Fibroblast of the aortic adventitia (primary cell): ENCODE measurements around the gene CAMKK2. TPM values are rescaled to one million over a fixed set of nuclear protein-coding genes. Genes with fewer than 3 reads are reported as not detected.

ENCODE experiments used
- DNase-seq: peaks from one replicate; pipeline ENCODE4 v3.0.0-alpha.2; 2010; ENCODE audit warnings: low read depth
- H3K4me3 ChIP-seq: 2 replicates; pipeline ENCODE4 v1.5.1; 2011; ENCODE audit warnings: low read depth, mild to moderate bottlenecking, control low read depth, low read length, moderate library complexity
- CTCF ChIP-seq: IDR thresholded peaks from 2 replicates; pipeline ENCODE4 v1.5.1; 2011; ENCODE audit warnings: mild to moderate bottlenecking, low read length, control low read depth, inconsistent platforms; ENCODE audit not compliant: insufficient read depth
- total RNA-seq: library from RNA; depleted of rRNA; stranded (reverse); fragments of >200 nt; gene quantifications from 2 replicates; pipeline ENCODE4 v1.2.3, GENCODE V29; 2012; ENCODE audit warnings: low replicate concordance

Gene CAMKK2
- total RNA-seq, 1 donor, result 23.8 TPM

DNA sequence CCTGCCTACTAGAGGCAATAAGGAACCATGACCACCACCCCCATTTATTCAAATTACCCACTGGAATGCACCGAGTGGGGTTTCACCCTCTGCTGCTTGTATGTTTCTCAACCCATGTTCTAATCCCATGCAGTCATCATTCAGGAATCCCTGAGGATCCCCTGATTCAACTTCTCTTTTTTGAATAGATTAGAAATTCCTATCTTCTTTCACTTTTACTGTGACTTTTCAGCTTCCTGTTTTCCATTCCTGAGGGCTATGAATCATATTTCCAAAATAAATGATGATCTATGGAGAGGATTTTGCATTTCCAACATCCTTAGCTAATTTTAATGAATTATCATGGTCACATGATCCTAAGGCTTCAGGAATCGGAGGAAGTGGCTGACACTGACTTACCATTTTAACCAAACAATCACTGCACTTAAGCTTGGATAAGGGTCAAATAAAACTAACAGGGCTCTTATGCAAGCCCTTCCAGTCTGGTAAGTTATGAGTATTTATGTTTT, 105.9 kb downstream of the CAMKK2 start:
- no peak overlapping the region for H3K4me3 ChIP-seq
- DNase-seq, result peak; percentile 92
- TF ChIP-seq CTCF, result no peak

DNA sequence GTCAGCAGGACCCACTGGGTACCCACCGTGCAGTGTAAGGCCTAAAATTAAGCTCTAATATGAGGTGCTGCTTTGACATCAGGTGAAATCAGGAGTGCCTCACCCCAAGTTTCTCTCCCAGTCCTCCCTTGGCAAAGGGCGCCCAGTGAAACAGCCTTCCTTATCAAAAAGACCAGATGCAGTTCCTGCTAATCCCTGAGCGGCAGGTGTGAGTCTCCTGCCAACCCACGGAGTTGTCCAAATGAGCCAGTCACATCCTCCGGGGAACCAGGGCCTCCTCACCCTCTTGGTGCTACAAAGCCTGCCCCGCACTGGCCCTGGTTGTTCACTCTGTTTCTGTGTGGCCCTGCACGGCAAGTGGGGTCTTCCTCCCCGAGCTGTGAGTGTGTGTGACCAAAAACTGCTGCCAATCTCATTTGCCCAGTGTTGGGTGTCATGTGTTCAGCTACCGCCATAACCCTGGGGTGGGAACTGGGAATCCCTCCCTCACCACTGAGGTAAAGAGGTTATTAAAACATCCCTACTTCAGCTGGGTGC, 106.8 kb downstream of the CAMKK2 start:
- no peak for DNase-seq
- TF ChIP-seq CTCF, result no peak
- H3K4me3 ChIP-seq, result no peak overlapping the region

GRCh38 chr12:121189131-121189530, 107.4 kb downstream of the CAMKK2 start:
- H3K4me3 ChIP-seq, result no peak overlapping the region
- TF ChIP-seq CTCF, result no peak
- DNase-seq, result no peak

DNA sequence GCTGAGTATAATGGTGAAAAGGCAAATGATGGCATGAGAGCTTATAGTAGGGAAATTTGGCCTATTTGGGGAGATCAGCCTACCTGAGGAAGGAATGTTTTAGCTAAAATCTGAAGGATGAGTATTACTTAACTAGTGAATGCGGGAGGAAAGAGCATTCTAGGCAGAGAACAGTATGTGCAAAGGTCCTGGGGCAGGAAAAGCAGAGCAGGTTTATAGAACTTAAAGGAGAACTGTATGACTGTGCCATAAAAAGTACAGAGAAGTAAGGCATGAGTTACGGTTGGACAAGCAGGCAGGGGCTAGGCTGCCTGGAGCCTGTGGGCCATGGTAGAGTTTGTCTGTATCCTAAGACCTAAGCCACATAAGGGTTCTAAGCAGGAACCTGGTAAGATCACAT, 108.3 kb downstream of the CAMKK2 start:
- no peak overlapping the region for H3K4me3 ChIP-seq
- TF ChIP-seq CTCF, result no peak
- DNase-seq, result no peak

Other genes with a start within 250 kb of the CAMKK2 start
- 0.18 and 9.1 TPM in 2 replicates for gene P2RX7, start 163.8 kb downstream of the CAMKK2 start, total RNA-seq
- gene P2RX4, start 86.6 kb downstream of the CAMKK2 start, total RNA-seq, result 2.7 and 9.1 TPM in 2 replicates
- 148 and 209 TPM in 2 replicates for gene ANAPC5, start 55.7 kb upstream of the CAMKK2 start, total RNA-seq
- 36.9 and 55.1 TPM in 2 replicates for gene RNF34, start 103.4 kb upstream of the CAMKK2 start, total RNA-seq